ENCODE results near the gene DRAM2. TPM values are rescaled to one million over a fixed set of nuclear protein-coding genes. Genes with fewer than 3 reads are reported as not detected.
A peak's percentile ranks its signal among the peaks of the same experiment; 100 is the strongest.

Gene DRAM2
- total and polyA plus RNA-seq, 9 of the 15 experiments (the other 6 are each of a cell fraction or from before 2014, with no cell fraction given) = 29.0 to 161 (median 53.5) TPM

DNA sequence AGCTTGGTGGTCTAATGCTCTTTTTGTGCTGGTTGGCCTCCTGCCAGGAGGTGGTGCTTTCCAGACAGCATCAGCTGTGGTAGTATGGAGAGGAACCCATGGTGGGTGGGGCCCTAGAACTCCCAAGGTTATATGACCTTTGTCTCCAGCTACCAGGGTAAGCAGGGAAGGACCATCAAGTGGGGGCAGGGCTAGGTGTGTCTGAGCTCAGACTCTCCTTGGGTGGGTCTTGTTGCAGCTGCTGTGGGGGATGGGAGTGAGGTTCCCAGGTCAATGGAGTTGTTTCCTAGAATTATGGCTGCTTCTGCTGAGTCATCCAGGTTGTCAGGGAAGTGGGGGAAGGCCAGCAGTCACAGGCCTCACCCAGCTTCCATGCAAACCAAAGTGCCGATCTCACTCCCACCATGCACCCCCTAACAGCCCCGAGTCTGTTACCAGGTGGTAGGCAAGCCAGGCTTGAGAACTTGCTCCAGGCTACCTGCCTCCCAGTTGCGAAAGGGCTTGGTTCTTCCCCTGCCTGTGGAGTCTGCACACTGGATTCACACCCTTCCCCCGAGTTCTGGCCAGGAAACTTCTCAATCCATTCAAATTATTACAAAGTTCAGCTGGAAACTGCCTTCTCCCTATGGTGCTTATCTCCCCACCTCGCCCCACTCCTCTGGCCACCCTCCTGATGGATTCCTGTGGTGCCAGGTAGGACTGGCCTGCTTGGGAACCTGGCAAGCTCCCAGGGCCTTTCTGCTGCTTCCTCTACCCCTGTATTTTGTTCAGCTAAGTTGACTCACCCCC is 37.8 kb downstream of the DRAM2 start (continued):
- TF ChIP-seq, protein P1, sequence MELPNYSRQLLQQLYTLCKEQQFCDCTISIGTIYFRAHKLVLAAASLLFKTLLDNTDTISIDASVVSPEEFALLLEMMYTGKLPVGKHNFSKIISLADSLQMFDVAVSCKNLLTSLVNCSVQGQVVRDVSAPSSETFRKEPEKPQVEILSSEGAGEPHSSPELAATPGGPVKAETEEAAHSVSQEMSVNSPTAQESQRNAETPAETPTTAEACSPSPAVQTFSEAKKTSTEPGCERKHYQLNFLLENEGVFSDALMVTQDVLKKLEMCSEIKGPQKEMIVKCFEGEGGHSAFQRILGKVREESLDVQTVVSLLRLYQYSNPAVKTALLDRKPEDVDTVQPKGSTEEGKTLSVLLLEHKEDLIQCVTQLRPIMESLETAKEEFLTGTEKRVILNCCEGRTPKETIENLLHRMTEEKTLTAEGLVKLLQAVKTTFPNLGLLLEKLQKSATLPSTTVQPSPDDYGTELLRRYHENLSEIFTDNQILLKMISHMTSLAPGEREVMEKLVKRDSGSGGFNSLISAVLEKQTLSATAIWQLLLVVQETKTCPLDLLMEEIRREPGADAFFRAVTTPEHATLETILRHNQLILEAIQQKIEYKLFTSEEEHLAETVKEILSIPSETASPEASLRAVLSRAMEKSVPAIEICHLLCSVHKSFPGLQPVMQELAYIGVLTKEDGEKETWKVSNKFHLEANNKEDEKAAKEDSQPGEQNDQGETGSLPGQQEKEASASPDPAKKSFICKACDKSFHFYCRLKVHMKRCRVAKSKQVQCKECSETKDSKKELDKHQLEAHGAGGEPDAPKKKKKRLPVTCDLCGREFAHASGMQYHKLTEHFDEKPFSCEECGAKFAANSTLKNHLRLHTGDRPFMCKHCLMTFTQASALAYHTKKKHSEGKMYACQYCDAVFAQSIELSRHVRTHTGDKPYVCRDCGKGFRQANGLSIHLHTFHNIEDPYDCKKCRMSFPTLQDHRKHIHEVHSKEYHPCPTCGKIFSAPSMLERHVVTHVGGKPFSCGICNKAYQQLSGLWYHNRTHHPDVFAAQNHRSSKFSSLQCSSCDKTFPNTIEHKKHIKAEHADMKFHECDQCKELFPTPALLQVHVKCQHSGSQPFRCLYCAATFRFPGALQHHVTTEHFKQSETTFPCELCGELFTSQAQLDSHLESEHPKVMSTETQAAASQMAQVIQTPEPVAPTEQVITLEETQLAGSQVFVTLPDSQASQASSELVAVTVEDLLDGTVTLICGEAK (IDR thresholded peaks at IDR 0.05) = no peak
- TF ChIP-seq, protein P1 (CRISPR knock-in tag; IDR thresholded peaks at IDR 0.05) = no peak
- no peak for TF ChIP-seq NFATC3 (IDR thresholded peaks at IDR 0.05)
- TF ChIP-seq, protein P2, sequence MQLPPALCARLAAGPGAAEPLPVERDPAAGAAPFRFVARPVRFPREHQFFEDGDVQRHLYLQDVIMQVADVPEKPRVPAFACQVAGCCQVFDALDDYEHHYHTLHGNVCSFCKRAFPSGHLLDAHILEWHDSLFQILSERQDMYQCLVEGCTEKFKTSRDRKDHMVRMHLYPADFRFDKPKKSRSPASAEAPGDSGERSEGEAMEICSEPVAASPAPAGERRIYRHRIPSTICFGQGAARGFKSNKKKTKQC (CRISPR knock-in tag; IDR thresholded peaks at IDR 0.05) = no peak
- TF ChIP-seq SMARCA5 (IDR thresholded peaks at IDR 0.05) = no peak
- no peak for TF ChIP-seq PHB (CRISPR knock-in tag; IDR thresholded peaks at IDR 0.05)
- TF ChIP-seq, protein P3, sequence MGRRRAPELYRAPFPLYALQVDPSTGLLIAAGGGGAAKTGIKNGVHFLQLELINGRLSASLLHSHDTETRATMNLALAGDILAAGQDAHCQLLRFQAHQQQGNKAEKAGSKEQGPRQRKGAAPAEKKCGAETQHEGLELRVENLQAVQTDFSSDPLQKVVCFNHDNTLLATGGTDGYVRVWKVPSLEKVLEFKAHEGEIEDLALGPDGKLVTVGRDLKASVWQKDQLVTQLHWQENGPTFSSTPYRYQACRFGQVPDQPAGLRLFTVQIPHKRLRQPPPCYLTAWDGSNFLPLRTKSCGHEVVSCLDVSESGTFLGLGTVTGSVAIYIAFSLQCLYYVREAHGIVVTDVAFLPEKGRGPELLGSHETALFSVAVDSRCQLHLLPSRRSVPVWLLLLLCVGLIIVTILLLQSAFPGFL (CRISPR knock-in tag; IDR thresholded peaks at IDR 0.05) = no peak
- TF ChIP-seq, protein P4, sequence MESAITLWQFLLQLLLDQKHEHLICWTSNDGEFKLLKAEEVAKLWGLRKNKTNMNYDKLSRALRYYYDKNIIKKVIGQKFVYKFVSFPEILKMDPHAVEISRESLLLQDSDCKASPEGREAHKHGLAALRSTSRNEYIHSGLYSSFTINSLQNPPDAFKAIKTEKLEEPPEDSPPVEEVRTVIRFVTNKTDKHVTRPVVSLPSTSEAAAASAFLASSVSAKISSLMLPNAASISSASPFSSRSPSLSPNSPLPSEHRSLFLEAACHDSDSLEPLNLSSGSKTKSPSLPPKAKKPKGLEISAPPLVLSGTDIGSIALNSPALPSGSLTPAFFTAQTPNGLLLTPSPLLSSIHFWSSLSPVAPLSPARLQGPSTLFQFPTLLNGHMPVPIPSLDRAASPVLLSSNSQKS (CRISPR knock-in tag; IDR thresholded peaks at IDR 0.05) = no peak
- no peak for TF ChIP-seq NCOA6 (IDR thresholded peaks at IDR 0.05)
- TF ChIP-seq RBBP5 (IDR thresholded peaks at IDR 0.05; ENCODE audit: borderline replicate concordance, insufficient read depth, low read length, poor library complexity, severe bottlenecking) = peak; percentile 70
- TF ChIP-seq, protein P5, sequence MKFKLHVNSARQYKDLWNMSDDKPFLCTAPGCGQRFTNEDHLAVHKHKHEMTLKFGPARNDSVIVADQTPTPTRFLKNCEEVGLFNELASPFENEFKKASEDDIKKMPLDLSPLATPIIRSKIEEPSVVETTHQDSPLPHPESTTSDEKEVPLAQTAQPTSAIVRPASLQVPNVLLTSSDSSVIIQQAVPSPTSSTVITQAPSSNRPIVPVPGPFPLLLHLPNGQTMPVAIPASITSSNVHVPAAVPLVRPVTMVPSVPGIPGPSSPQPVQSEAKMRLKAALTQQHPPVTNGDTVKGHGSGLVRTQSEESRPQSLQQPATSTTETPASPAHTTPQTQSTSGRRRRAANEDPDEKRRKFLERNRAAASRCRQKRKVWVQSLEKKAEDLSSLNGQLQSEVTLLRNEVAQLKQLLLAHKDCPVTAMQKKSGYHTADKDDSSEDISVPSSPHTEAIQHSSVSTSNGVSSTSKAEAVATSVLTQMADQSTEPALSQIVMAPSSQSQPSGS (CRISPR knock-in tag; IDR thresholded peaks at IDR 0.05) = no peak
- no peak for TF ChIP-seq ZBED1 (IDR thresholded peaks at IDR 0.05)
- TF ChIP-seq ZNF696 (CRISPR knock-in tag; conservative IDR thresholded peaks at IDR 0.05) = no peak
- 0 out of 2 replicates have a peak, but pooled peaks have one; percentile 25 for TF ChIP-seq NBN (IDR thresholded peaks at IDR 0.05; ENCODE audit: low read depth)
- TF ChIP-seq CEBPB (tag; IDR thresholded peaks at IDR 0.05) = peak; percentile 76
- TF ChIP-seq ZNF75A (CRISPR knock-in tag; IDR thresholded peaks at IDR 0.05) = no peak

All from K562 (cell line).